Fibroblast of the aortic adventitia (primary cell): ENCODE data around the gene NIT1. TPM values are rescaled to one million over a fixed set of nuclear protein-coding genes. Genes with fewer than 3 reads are reported as not detected.

ENCODE experiments used
- DNase-seq: peaks from one replicate; pipeline ENCODE4 v3.0.0-alpha.2; 2010; ENCODE audit warnings: low read depth
- H3K4me3 ChIP-seq: 2 replicates; pipeline ENCODE4 v1.5.1; 2011; ENCODE audit warnings: low read depth, mild to moderate bottlenecking, control low read depth, low read length, moderate library complexity
- CTCF ChIP-seq: IDR thresholded peaks from 2 replicates; pipeline ENCODE4 v1.5.1; 2011; ENCODE audit warnings: mild to moderate bottlenecking, low read length, control low read depth, inconsistent platforms; ENCODE audit not compliant: insufficient read depth
- total RNA-seq: library from RNA; depleted of rRNA; stranded (reverse); fragments of >200 nt; gene quantifications from 2 replicates; pipeline ENCODE4 v1.2.3, GENCODE V29; 2012; ENCODE audit warnings: low replicate concordance

Gene NIT1
- total RNA-seq, 1 donor, result 18.3 TPM

GRCh38 chr1:161133220-161133740 is 15.4 kb downstream of the NIT1 start:
- no peak for TF ChIP-seq CTCF
- peak overlapping the region; percentile 99 for H3K4me3 ChIP-seq
- DNase-seq, result no peak

GRCh38 chr1:161137881-161138280 is 20.0 kb downstream of the NIT1 start:
- no peak for DNase-seq
- H3K4me3 ChIP-seq, result no peak overlapping the region
- TF ChIP-seq CTCF, result no peak

- TF ChIP-seq CTCF, result no peak
- no peak overlapping the region for H3K4me3 ChIP-seq
- no peak for DNase-seq
Measured at GRCh38 chr1:161138431-161138830, 20.5 kb downstream of the NIT1 start.

- H3K4me3 ChIP-seq, result no peak overlapping the region
- peak; percentile 76 for DNase-seq
Measured at GRCh38 chr1:161139766-161140165, 21.9 kb downstream of the NIT1 start.

GRCh38 chr1:161140755-161141400 is 23.0 kb downstream of the NIT1 start:
- DNase-seq, result no peak
- no peak for TF ChIP-seq CTCF
- no peak overlapping the region for H3K4me3 ChIP-seq

More at GRCh38 chr1:161139766-161140165, 21.9 kb downstream of the NIT1 start:
- TF ChIP-seq CTCF, result peak; percentile 58

GRCh38 chr1:161145832-161146231 is 27.9 kb downstream of the NIT1 start:
- DNase-seq, result no peak
- no peak overlapping the region for H3K4me3 ChIP-seq
- TF ChIP-seq CTCF, result no peak

- no peak for DNase-seq
- H3K4me3 ChIP-seq, result peak overlapping the region; percentile 98
- TF ChIP-seq CTCF, result no peak
Measured at GRCh38 chr1:161153176-161153575, 35.3 kb downstream of the NIT1 start.
